CD14-positive monocyte (primary cell): ENCODE measurements around the gene ROR1. TPM values are rescaled to one million over a fixed set of nuclear protein-coding genes. Genes with fewer than 3 reads are reported as not detected.

ENCODE experiments used
- DNase-seq, 3 donors: peaks; one replicate each; pipeline ENCODE4 v3.0.0-alpha.2; 2011 to 2022
- H2AFZ ChIP-seq: 2 replicates; pipeline ENCODE4 v1.6.0; 2012; ENCODE audit warnings: mild to moderate bottlenecking, low read depth, low read length, inconsistent platforms; ENCODE audit not compliant: insufficient read depth, poor library complexity, severe bottlenecking
- H3K27ac ChIP-seq, 2 donors: 1 replicate in 1 of 2; 2 replicates in 1 of 2; pipeline ENCODE4 v1.5.1; 2012 to 2013; ENCODE audit warnings: low read length in 2 of 2, control low read depth in 1 of 2, inconsistent platforms in 1 of 2, low read depth in 1 of 2, mild to moderate bottlenecking in 1 of 2
- H3K27me3 ChIP-seq, 2 donors: one replicate each; pipeline versions ENCODE4 v1.6.0 to v1.6.1; 2011 to 2013; ENCODE audit warnings: low read length in 2 of 2; ENCODE audit not compliant: control insufficient read depth in 2 of 2, insufficient read depth in 2 of 2
- H3K36me3 ChIP-seq, 2 donors: replicated peaks in 1 of 2; 1 replicate in 1 of 2; 2 replicates in 1 of 2; pipeline versions ENCODE4 v1.5.1 to v1.6.1; 2012 to 2013; ENCODE audit warnings: low read length in 2 of 2, control low read depth in 1 of 2, inconsistent platforms in 1 of 2, mild to moderate bottlenecking in 1 of 2; ENCODE audit not compliant: insufficient read depth in 2 of 2, control insufficient read depth in 1 of 2
- H3K4me1 ChIP-seq, 2 donors: 1 replicate in 1 of 2; 2 replicates in 1 of 2; pipeline versions ENCODE4 v1.5.1 to v1.6.1; 2012 to 2013; ENCODE audit warnings: low read length in 2 of 2, control low read depth in 1 of 2, inconsistent platforms in 1 of 2, mild to moderate bottlenecking in 1 of 2, moderate library complexity in 1 of 2; ENCODE audit not compliant: insufficient read depth in 2 of 2, control insufficient read depth in 1 of 2
- H3K4me2 ChIP-seq: replicated peaks from 2 replicates; pipeline ENCODE3; 2012; ENCODE audit warnings: low read length, moderate library complexity, mild to moderate bottlenecking; ENCODE audit not compliant: poor library complexity, severe bottlenecking; ENCODE audit errors: extremely low read depth
- H3K4me3 ChIP-seq, 3 experiments: fragments of 200-600 bp in 1 of 3; sonication (generic) in 1 of 3; replicated peaks in 1 of 3; 1 replicate in 2 of 3; 2 replicates in 1 of 3; pipeline ENCODE4 v1.5.1; 2011 to 2013; ENCODE audit warnings: low read length in 3 of 3, mild to moderate bottlenecking in 3 of 3, control low read depth in 2 of 3, low read depth in 2 of 3, inconsistent platforms in 1 of 3, moderate library complexity in 1 of 3
- H3K79me2 ChIP-seq: 2 replicates; pipeline ENCODE4 v1.6.0; 2012; ENCODE audit warnings: mild to moderate bottlenecking, control low read depth, inconsistent platforms, low read length, moderate library complexity; ENCODE audit not compliant: insufficient read depth
- H3K9ac ChIP-seq: 2 replicates; pipeline ENCODE4 v1.6.0; 2017; ENCODE audit warnings: low read length, mild to moderate bottlenecking; ENCODE audit not compliant: insufficient read depth, poor library complexity, severe bottlenecking
- H3K9me3 ChIP-seq, 2 donors: replicated peaks in 1 of 2; 1 replicate in 1 of 2; 2 replicates in 1 of 2; pipeline versions ENCODE4 v1.5.1 to v1.6.1; 2012 to 2013; ENCODE audit warnings: low read length in 2 of 2, control low read depth in 1 of 2; ENCODE audit not compliant: control insufficient read depth in 1 of 2, insufficient read depth in 1 of 2
- H4K20me1 ChIP-seq: 2 replicates; pipeline ENCODE4 v1.6.0; 2012; ENCODE audit warnings: mild to moderate bottlenecking, low read length, control low read depth, moderate library complexity; ENCODE audit not compliant: insufficient read depth
- H3K27ac Mint-ChIP-seq, 7 donors: one replicate each; pipeline ENCODE4 v1.8.0; 2020; ENCODE audit warnings: mild to moderate bottlenecking in 7 of 7, mixed read lengths in 7 of 7, moderate library complexity in 6 of 7, inconsistent platforms in 2 of 7
- H3K27me3 Mint-ChIP-seq, 3 donors: one replicate each; pipeline ENCODE4 v1.8.0; 2021 to 2022; ENCODE audit warnings: low read depth in 3 of 3, mild to moderate bottlenecking in 3 of 3, mixed read lengths in 3 of 3, moderate library complexity in 3 of 3, inconsistent platforms in 1 of 3
- H3K36me3 Mint-ChIP-seq, 2 donors: one replicate each; pipeline ENCODE4 v1.8.0; 2020; ENCODE audit warnings: mixed read lengths in 2 of 2, inconsistent platforms in 1 of 2, mild to moderate bottlenecking in 1 of 2
- H3K4me1 Mint-ChIP-seq: one replicate; pipeline ENCODE4 v1.8.0; 2020; ENCODE audit warnings: mild to moderate bottlenecking, mixed read lengths
- H3K4me3 Mint-ChIP-seq, 2 donors: one replicate each; pipeline ENCODE4 v1.8.0; 2020; ENCODE audit warnings: mild to moderate bottlenecking in 2 of 2, mixed read lengths in 2 of 2, moderate library complexity in 1 of 2
- H3K9me3 Mint-ChIP-seq, 7 donors: one replicate each; pipeline ENCODE4 v1.8.0; 2020 to 2022; ENCODE audit warnings: mixed read lengths in 7 of 7, mild to moderate bottlenecking in 6 of 7, moderate library complexity in 6 of 7, inconsistent platforms in 2 of 7
- CTCF ChIP-seq: fragments of 200-600 bp; IDR thresholded peaks from one replicate; pipeline ENCODE4 v1.8.0; 2022; ENCODE audit warnings: antibody characterized with exemption, mild to moderate bottlenecking
- WGBS: methylation state at CpG from one replicate; pipeline ENCODE4 v1.1.5; 2013; ENCODE audit warnings: missing lambda C conversion rate; ENCODE audit not compliant: insufficient coverage; 5-methylcytosine and 5-hydroxymethylcytosine counted together
- intact Hi-C, 2 donors: fragments of 100-400 bp; cut with micrococcal nuclease; formaldehyde crosslinking; loops; one replicate each; pipeline versions ENCODE4 v1.15.0 to v1.15.1; 2023
- polyA plus RNA-seq, 3 donors: library from polyadenylated mRNA; depleted of rRNA in 1 of 3; unstranded in 2 of 3; stranded (reverse) in 1 of 3; fragments of 300-500 nt in 2 of 3; fragments of >200 nt in 1 of 3; fragmentation: Illumina TruSeq in 2 of 3; gene quantifications; 1 replicate in 2 of 3; 2 replicates in 1 of 3; pipeline ENCODE4 v1.2.3, GENCODE V29; 2012 to 2021

ROR1 gene
- polyA plus RNA-seq, 3 donors: not detected

- WGBS: no CpG with 5 or more reads among the region's 3 CpGs
These were observed 174.1 kb downstream of the ROR1 start for GRCh38 chr1:63947904-63948303.

DNA sequence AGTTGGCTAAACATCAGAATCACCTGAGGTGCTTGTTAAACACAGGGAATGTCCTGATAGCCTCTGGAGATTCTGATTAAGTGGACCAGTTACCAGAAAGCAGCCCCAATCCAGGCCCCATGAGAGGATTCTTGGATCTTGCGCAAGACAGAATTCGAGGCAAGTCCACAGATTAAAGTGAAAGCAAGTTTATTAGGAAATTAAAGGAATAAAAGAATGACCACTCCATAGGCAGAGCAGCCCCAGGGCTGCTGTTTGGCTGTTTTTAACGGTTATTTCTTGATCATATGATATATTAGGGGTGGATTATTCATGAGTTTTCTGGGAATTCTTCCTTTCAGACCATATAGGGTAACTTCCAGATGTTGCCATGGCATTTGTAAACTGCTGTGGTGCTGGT is 176.2 kb downstream of the ROR1 start:
- H3K4me2 ChIP-seq: no peak overlapping the region
- H3K9ac ChIP-seq: no peak overlapping the region
- no peaks in the 10 kb centered on the region for H4K20me1 ChIP-seq
- H3K4me1 Mint-ChIP-seq: no peaks in the 10 kb centered on the region
- no peaks in the 10 kb centered on the region for H3K27me3 ChIP-seq
- H3K27ac Mint-ChIP-seq: no peak overlapping the region
- H3K79me2 ChIP-seq: no peaks in the 10 kb centered on the region
- intact Hi-C loops: no loop called here
- H3K36me3 Mint-ChIP-seq: no peaks in the 10 kb centered on the region
- H3K4me3 Mint-ChIP-seq: no peak overlapping the region
- peaks cover 2 to 15% (median 11%) of the 10 kb centered on the region in 7 donors for H3K9me3 Mint-ChIP-seq
- DNase-seq: no peak
- no peak overlapping the region for H2AFZ ChIP-seq
- no CpG with 5 or more reads among the region's 3 CpGs for WGBS
- H3K27ac ChIP-seq: no peak overlapping the region
- no peak for TF ChIP-seq CTCF
- no peaks in the 10 kb centered on the region for H3K36me3 ChIP-seq
- H3K27me3 Mint-ChIP-seq: peaks cover 0 to 3% (median 0%) of the 10 kb centered on the region in 3 donors
- peaks cover 9 to 11% of the 10 kb centered on the region in 2 donors for H3K9me3 ChIP-seq
- no peaks in the 10 kb centered on the region for H3K4me1 ChIP-seq
- no peak overlapping the region for H3K4me3 ChIP-seq

More at GRCh38 chr1:63947904-63948303, 174.1 kb downstream of the ROR1 start:
- DNase-seq: no peak
- H3K9me3 ChIP-seq: no peaks in the 10 kb centered on the region
- Mint-ChIP-seq H3K27ac (no peak overlapping the region), H3K4me3 (no peak overlapping the region), H3K9me3 (peaks cover 0 to 3% (median 1%) of the 10 kb centered on the region in 7 donors), H3K36me3 (no peaks in the 10 kb centered on the region), H3K4me1 (no peaks in the 10 kb centered on the region), H3K27me3 (peaks cover 0 to 3% (median 0%) of the 10 kb centered on the region in 3 donors)
- no peak overlapping the region for H2AFZ ChIP-seq
- no peak overlapping the region for H3K4me3 ChIP-seq
- no peaks in the 10 kb centered on the region for H3K36me3 ChIP-seq
- H3K4me1 ChIP-seq: no peaks in the 10 kb centered on the region
- H3K27ac ChIP-seq: no peak overlapping the region
- no peak overlapping the region for H3K9ac ChIP-seq
- no peaks in the 10 kb centered on the region for H3K27me3 ChIP-seq
- no peaks in the 10 kb centered on the region for H4K20me1 ChIP-seq
- no peak overlapping the region for H3K4me2 ChIP-seq
- TF ChIP-seq CTCF: no peak
- intact Hi-C loops: no loop called here
- no peaks in the 10 kb centered on the region for H3K79me2 ChIP-seq
